ENCODE results near the gene PRAMEF1.
A peak's percentile ranks its signal among the peaks of the same experiment; 100 is the strongest.
"Not testable (repeated sequence)": the region's sequence is repeated elsewhere in the genome, so short reads cannot be mapped to it uniquely, and the experiment has no call there.

The PRAMEF1 gene

GRCh38 chr1:12791097-12791496 is at the start of gene PRAMEF1:
TSS of gene PRAMEF1 (plus strand) at chr1:12791397. CDS start at chr1:12793228, 1,831 bp downstream.
- DNase-seq: not testable (repeated sequence)

- DNase-seq: no peak
Observed at GRCh38 chr1:12741946-12742345, 49.3 kb upstream of the PRAMEF1 start.

DNA sequence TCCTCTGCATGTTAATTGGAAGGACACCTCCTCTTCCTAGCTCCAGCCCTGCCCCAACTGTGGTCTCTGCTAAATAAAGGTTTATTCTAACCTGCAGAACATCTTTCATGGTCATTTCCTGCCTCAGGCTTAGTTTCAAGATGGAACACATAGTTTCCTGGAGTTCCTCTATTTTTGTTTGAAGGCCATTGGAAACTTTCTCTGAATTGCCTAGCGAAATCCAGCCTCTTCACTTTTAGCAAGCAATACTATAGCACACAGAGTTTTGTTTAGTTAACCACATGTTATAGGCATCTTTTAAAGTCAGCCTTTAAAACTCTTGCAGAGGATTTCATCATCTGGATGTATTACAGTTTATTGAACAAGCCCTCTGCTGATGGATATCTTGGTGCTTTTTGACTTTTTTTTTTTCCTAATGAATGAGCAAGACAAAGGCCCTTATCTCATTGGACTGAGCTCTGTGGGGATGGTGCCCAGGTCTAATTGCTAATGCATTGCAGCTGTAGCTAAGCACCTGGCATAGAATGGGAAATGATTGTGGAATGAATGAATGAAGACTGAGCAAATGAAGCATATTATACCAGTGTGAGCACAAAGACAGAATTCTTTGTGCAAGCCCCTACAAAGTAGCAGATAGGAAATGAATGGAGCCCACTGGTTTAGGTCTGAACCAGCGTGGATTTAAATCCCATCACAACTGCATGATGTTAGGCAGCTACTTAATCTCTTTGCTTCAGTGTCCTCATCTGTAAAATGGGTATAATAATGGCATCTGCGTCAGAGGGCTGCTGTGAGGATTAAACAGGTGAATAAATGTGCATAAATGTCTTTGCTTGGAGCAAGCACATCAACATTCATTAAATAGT is 45.8 kb upstream of the PRAMEF1 start:
- no peak for DNase-seq

DNA sequence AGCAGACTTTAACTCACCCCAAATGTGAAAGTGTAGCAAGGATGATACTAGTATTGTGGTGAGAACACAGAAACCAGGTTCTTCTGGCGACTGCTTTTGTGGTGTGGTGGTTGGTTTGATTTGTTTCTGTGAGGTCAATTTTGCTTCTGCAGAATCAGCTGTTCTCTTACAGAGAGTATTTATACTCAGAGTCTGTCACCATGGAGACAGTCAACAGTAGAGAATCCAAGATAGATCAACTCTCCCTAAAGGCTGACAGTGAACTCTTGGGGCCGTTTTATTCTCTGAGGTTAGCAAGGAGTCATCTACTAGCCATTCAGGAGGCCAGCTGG is 45.2 kb upstream of the PRAMEF1 start, which contains the start of gene CFAP107:
Gene CFAP107 (plus strand): TSS at position 209 of the 332 bp plus-strand sequence. CDS start 231 bp downstream, outside the sequence.
- peak in 1 of 3 experiments; percentile 2 for DNase-seq

GRCh38 chr1:12748778-12749355 is 42.3 kb upstream of the PRAMEF1 start:
- no peak for DNase-seq

DNA sequence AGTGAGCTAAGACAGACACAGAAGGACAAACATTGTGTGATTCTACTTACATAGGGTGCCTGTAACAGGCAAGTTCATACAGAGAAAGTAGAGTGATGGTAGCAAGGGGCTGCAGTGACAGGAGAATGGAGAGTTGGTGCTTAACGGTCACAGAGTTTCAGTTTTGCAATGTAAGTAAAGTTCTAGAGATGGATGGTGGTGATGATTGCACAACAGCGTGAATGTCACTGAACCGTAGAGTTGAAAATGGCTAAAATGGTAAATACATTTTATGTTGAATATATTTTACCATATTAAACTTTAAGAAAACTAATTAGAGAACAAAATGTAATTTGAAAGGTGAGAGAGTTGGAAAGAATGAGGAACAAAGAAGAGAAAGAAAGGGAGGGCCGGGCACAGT is 36.5 kb upstream of the PRAMEF1 start:
- DNase-seq: no peak

DNA sequence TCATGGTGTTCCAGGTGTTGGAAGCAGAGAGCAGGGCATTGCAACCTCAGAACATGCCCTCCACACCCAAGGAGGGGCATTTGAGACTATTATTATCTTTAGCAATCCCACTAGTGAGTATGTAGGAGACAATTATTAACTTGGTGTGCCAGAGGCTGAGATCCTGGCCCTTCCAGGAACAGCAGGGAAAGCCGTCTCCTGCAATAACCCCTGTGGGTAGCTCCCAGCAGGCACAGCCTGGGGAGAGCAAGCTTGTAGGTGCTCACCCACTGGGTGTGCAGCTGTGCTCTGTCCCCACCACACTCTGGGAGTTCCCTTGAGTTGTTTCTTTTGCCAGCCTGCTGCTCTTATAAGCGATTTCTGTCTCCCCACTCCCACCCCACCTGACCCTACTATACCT is 34.9 kb upstream of the PRAMEF1 start:
- no peak for DNase-seq

- DNase-seq: no peak
Observed at GRCh38 chr1:12756768-12757413, 34.3 kb upstream of the PRAMEF1 start.

GRCh38 chr1:12757836-12758235 is 33.4 kb upstream of the PRAMEF1 start:
- no peak for DNase-seq

- no peak for DNase-seq
Observed at GRCh38 chr1:12760256-12760795, 30.9 kb upstream of the PRAMEF1 start.

DNA sequence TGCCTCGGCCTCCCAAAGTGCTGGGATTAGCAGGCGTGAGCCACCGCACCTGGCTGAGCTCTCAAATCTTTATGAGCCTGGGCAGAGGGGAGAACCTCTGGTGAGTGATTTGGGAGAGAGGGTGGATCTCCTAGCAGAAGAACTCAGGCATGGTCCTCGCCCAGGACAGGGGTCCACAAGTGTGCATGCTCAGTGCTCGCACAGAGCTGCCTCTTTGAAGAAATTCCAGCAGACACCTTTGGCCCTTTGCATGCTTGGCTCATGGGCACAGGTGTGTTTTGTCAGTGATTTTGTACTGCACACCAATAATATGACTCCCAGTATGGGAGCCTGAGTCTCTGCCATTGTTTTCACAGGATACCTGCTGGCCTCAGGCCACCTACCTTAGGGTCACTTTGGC is 29.4 kb upstream of the PRAMEF1 start:
- no peak for DNase-seq

DNA sequence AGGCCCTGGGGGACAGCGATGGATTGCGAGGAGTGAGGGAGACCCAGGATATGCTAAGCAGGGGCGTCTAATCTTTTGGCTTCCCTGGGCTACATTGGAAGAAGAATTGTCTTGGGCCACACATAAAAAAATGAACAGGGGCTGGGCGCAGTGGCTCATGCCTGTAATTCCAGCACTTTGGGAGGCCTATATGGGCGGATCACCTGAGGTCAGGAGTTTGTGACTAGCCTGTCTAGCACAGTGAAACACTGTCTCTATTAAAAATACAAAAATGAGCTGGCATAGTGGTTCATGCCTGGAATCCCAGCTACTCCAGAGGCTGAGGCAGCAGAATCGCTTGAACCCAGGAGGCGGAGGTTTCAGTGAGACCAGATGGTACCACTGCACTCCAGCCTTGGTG is 28.4 kb upstream of the PRAMEF1 start:
- no peak for DNase-seq

- DNase-seq: no peak
Observed at GRCh38 chr1:12763479-12763878, 27.7 kb upstream of the PRAMEF1 start.

GRCh38 chr1:12764016-12764415 is 27.2 kb upstream of the PRAMEF1 start:
- no peak for DNase-seq

DNA sequence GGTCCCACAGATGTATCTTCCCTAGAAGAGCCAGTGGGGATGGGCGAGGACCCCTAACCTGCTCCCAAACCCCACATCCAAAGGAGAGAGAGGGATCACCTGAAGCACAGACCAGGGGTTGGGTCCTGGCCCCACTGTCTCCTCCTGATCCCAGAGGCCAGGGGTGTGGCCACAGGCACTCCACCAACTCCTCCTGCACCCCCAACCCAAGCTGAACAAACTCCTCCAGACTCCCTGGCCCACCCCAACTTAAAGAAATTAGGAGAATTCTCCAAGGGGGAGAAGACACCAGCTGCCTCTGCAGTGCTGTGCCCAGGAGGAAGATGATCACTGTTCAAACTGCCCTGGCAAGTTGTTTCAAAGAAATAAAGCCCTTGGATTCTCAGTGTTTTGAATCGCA is 22.2 kb upstream of the PRAMEF1 start:
- no peak for DNase-seq

- DNase-seq: no peak
Observed at GRCh38 chr1:12769976-12770505, 21.2 kb upstream of the PRAMEF1 start.

GRCh38 chr1:12770620-12771019 is 20.6 kb upstream of the PRAMEF1 start:
- no peak for DNase-seq

DNA sequence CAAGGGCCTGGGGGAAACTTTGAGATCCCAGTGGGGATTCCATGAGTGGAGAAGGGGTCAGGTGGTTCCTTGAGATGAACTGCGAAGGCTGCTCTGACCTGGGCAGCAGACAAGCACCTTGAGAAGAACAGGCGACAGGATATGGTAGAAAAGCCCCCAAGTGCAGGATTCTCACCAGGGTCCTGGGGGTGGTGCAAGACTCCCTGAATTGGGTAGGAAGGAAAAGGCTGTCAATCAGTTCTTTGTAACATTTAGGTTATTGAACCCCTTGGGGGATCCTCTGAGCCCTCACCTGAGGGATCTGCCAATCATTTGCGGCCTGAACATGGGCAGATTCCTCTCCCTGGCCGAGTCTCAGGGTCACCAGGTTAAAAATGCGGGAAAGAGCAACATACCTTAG is 20.0 kb upstream of the PRAMEF1 start:
- DNase-seq: no peak

- no peak for DNase-seq
Observed at GRCh38 chr1:12772520-12772919, 18.7 kb upstream of the PRAMEF1 start.

DNA sequence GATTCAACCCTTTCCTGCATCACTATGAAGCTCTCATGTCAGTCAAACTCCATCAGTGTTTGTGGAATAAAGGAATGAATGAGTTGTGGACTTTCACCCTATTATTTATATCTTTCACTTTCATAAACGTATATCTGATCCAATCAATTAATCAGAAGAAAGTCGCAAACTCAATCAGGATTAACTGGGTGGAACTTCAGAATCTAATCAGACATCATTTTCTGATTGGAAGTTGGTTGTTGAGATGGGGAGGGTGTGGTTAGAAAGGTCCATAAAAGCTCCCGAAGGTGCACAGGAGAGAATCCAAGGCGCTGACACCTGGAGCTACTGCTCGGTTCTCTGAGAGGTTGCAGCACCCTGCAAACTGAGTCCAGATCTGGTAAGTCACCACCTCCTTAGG is 17.8 kb upstream of the PRAMEF1 start, which contains the start of gene PRAMEF12:
Gene PRAMEF12 (plus strand): TSS at position 301 of the 400 bp plus-strand sequence. CDS start 1,130 bp downstream, outside the sequence.
- DNase-seq: no peak

DNA sequence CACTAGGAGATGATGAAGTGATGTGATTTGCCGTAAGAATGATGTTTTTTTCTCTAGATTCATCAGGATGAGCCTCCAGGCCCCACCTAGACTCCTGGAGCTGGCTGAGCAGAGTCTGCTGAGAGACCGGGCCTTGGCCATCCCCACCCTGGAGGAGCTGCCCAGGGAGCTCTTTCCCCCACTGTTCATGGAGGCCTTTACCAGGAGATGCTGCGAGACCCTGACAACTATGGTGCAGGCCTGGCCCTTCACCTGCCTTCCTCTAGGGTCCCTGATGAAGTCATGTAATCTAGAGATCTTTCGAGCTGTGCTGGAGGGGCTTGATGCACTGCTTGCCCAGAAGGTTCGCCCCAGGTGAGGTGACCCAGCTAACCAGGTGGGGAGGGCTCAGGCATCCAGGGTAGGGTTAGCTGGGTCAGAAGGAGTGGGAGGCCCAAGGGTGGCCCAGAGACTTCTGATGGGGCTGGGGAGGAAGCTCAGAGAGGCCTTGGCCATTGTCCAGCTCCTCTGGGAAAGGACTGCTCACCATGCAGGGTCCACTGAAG is 16.3 kb upstream of the PRAMEF1 start:
- DNase-seq: no peak

DNA sequence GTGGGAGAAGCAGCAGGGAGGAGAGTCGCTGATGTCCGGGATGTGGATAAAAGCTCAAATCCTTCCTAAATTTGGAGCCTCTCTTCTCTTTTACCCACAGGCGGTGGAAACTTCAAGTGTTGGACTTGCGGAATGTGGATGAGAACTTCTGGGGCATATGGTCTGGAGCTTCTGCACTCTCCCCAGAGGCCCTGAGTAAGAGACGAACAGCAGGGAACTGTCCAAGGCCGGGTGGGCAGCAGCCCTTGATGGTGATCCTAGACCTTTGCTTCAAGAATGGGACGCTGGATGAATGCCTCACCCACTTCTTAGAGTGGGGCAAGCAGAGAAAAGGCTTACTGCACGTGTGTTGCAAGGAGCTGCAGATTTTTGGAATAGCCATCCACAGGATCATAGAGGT is 15.8 kb upstream of the PRAMEF1 start:
- no peak for DNase-seq

All from NCI-H1417 (cell line).